ENCODE measurements around the gene TIAM2. TPM values are rescaled to one million over a fixed set of nuclear protein-coding genes. Genes with fewer than 3 reads are reported as not detected.

TIAM2 gene
- total and polyA plus RNA-seq, 2 experiments from 2014 or later = 14.2 to 24.4 TPM

DNA sequence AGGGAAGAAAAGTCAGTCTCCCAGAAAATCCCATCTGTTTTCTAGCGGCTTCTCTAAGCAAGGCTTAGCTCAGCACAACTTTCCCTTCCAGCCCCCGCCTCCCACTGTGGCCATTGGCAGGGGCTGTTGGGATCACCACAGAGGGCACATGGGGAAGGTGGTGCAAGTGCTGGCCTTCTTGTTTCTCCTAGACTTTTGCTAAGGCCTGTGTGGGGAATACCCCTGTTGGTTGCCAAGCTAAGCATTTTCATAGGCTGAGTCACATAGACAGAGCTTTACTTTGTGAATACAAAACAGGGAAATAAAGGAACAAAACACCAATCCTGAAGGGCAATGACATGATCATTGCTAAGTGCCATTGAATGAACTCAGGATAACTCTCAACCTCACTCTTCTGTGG is 32.4 kb upstream of the TIAM2 start:
- Histone ChIP-seq H3K4me2 (no peak overlapping the region), H2AFZ (no peak overlapping the region)
- peaks cover 8% of the 10 kb centered on the region for H3K27me3 Mint-ChIP-seq (ENCODE audit: insufficient read depth, low read depth, poor library complexity)

More for the DNA sequence above, 32.4 kb upstream of the TIAM2 start:
- DNase-seq (ENCODE audit: low spot score) = no peak
- Histone ChIP-seq H3F3A (replicated peaks; ENCODE audit: low read depth) (peaks cover 3% of the 10 kb centered on the region; the same call in 1 of the 2 replicates), H3K9me2 (ENCODE audit: insufficient read depth) (no peaks in the 10 kb centered on the region), H3K27ac (ENCODE audit: low read depth) (no peak overlapping the region), H4K20me1 (replicated peaks; ENCODE audit: insufficient read depth) (no peaks in the 10 kb centered on the region), H3K79me2 (replicated peaks; ENCODE audit: insufficient read depth) (no peaks in the 10 kb centered on the region), H3K4me1 (ENCODE audit: insufficient read depth) (no peaks in the 10 kb centered on the region), H3K27me3 (ENCODE audit: insufficient read depth) (no peaks in the 10 kb centered on the region), H3K36me3 (ENCODE audit: insufficient read depth) (no peaks in the 10 kb centered on the region), H3K4me3 (no peak overlapping the region)
- no peak overlapping the region for H3K27ac Mint-ChIP-seq
- TF ChIP-seq NANOG (IDR thresholded peaks at IDR 0.05; ENCODE audit: borderline replicate concordance) (no peak), ZNF331 (CRISPR knock-in tag; IDR thresholded peaks at IDR 0.05; ENCODE audit: low read depth) (no peak), EZH2phosphoT487 (IDR thresholded peaks at IDR 0.05; ENCODE audit: unreplicated experiment) (no peak), REST (IDR thresholded peaks at IDR 0.05; ENCODE audit: unreplicated experiment) (no peak), ZNF114 (CRISPR knock-in tag; IDR thresholded peaks at IDR 0.05) (no peak), CREB1 (CRISPR knock-in tag; IDR thresholded peaks at IDR 0.05; ENCODE audit: low read depth) (no peak), JUNB (IDR thresholded peaks at IDR 0.05; ENCODE audit: unreplicated experiment) (no peak), POLR2AphosphoS5 (IDR thresholded peaks at IDR 0.05; ENCODE audit: low read depth) (no peak), EZH2 (IDR thresholded peaks at IDR 0.05; ENCODE audit: low read depth, unreplicated experiment) (no peak), ETS1 (IDR thresholded peaks at IDR 0.05) (no peak), STAT1 (IDR thresholded peaks at IDR 0.05; ENCODE audit: unreplicated experiment) (no peak)
- TF ChIP-seq, protein P1, sequence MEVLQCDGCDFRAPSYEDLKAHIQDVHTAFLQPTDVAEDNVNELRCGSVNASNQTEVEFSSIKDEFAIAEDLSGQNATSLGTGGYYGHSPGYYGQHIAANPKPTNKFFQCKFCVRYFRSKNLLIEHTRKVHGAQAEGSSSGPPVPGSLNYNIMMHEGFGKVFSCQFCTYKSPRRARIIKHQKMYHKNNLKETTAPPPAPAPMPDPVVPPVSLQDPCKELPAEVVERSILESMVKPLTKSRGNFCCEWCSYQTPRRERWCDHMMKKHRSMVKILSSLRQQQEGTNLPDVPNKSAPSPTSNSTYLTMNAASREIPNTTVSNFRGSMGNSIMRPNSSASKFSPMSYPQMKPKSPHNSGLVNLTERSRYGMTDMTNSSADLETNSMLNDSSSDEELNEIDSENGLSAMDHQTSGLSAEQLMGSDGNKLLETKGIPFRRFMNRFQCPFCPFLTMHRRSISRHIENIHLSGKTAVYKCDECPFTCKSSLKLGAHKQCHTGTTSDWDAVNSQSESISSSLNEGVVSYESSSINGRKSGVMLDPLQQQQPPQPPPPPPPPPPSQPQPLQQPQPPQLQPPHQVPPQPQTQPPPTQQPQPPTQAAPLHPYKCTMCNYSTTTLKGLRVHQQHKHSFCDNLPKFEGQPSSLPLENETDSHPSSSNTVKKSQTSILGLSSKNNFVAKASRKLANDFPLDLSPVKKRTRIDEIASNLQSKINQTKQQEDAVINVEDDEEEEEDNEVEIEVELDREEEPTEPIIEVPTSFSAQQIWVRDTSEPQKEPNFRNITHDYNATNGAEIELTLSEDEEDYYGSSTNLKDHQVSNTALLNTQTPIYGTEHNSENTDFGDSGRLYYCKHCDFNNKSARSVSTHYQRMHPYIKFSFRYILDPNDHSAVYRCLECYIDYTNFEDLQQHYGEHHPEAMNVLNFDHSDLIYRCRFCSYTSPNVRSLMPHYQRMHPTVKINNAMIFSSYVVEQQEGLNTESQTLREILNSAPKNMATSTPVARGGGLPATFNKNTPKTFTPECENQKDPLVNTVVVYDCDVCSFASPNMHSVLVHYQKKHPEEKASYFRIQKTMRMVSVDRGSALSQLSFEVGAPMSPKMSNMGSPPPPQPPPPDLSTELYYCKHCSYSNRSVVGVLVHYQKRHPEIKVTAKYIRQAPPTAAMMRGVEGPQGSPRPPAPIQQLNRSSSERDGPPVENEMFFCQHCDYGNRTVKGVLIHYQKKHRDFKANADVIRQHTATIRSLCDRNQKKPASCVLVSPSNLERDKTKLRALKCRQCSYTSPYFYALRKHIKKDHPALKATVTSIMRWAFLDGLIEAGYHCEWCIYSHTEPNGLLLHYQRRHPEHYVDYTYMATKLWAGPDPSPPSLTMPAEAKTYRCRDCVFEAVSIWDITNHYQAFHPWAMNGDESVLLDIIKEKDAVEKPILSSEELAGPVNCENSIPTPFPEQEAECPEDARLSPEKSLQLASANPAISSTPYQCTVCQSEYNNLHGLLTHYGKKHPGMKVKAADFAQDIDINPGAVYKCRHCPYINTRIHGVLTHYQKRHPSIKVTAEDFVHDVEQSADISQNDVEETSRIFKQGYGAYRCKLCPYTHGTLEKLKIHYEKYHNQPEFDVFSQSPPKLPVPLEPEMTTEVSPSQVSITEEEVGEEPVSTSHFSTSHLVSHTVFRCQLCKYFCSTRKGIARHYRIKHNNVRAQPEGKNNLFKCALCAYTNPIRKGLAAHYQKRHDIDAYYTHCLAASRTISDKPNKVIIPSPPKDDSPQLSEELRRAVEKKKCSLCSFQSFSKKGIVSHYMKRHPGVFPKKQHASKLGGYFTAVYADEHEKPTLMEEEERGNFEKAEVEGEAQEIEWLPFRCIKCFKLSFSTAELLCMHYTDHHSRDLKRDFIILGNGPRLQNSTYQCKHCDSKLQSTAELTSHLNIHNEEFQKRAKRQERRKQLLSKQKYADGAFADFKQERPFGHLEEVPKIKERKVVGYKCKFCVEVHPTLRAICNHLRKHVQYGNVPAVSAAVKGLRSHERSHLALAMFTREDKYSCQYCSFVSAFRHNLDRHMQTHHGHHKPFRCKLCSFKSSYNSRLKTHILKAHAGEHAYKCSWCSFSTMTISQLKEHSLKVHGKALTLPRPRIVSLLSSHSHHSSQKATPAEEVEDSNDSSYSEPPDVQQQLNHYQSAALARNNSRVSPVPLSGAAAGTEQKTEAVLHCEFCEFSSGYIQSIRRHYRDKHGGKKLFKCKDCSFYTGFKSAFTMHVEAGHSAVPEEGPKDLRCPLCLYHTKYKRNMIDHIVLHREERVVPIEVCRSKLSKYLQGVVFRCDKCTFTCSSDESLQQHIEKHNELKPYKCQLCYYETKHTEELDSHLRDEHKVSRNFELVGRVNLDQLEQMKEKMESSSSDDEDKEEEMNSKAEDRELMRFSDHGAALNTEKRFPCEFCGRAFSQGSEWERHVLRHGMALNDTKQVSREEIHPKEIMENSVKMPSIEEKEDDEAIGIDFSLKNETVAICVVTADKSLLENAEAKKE (CRISPR knock-in tag; IDR thresholded peaks at IDR 0.05) = no peak
- TF ChIP-seq, protein P2, sequence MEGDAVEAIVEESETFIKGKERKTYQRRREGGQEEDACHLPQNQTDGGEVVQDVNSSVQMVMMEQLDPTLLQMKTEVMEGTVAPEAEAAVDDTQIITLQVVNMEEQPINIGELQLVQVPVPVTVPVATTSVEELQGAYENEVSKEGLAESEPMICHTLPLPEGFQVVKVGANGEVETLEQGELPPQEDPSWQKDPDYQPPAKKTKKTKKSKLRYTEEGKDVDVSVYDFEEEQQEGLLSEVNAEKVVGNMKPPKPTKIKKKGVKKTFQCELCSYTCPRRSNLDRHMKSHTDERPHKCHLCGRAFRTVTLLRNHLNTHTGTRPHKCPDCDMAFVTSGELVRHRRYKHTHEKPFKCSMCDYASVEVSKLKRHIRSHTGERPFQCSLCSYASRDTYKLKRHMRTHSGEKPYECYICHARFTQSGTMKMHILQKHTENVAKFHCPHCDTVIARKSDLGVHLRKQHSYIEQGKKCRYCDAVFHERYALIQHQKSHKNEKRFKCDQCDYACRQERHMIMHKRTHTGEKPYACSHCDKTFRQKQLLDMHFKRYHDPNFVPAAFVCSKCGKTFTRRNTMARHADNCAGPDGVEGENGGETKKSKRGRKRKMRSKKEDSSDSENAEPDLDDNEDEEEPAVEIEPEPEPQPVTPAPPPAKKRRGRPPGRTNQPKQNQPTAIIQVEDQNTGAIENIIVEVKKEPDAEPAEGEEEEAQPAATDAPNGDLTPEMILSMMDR (conservative IDR thresholded peaks at IDR 0.05; ENCODE audit: low read depth in 2 of 2) = no peak
- H3K4me3 Mint-ChIP-seq = no peak overlapping the region
- no peaks in the 10 kb centered on the region; the same call in 2 of the 3 replicates for H3K4me1 Mint-ChIP-seq
- ATAC-seq = no peak
- H3K36me3 Mint-ChIP-seq (ENCODE audit: low read depth) = peaks cover 8% of the 10 kb centered on the region; the same call in 2 of the 3 replicates
- peaks cover 10% of the 10 kb centered on the region; the same call in 2 of the 3 replicates for H3K9me3 Mint-ChIP-seq
